PC-9 (cell line): Measurements from ENCODE around the gene SYNPR. TPM values are rescaled to one million over a fixed set of nuclear protein-coding genes. Genes with fewer than 3 reads are reported as not detected.

Experiments
- BruUV-seq: library from RNA; stranded (reverse); fragments of 400-500 nt; replicated peaks from 2 replicates; lab custom pipeline; 2021; lab: Mats Ljungman, UMichigan
- CTCF ChIA-PET: fragments of 300-600 bp; sonication (Branson Sonifier 250); formaldehyde crosslinking; loops from one replicate; lab custom pipeline; 2022; ENCODE audit warnings: antibody characterized with exemption; lab: Charles Lee
- POLR2A ChIA-PET: fragments of 300-600 bp; sonication (Branson Sonifier 250); formaldehyde crosslinking; loops from one replicate; lab custom pipeline; 2022; ENCODE audit warnings: antibody characterized with exemption; ENCODE audit not compliant: unreplicated experiment; lab: Charles Lee
- DNase-seq, 2 experiments: peaks; one replicate each; pipeline versions ENCODE4 v3.0.0 to v3.0.0-alpha.2; 2015 to 2022; ENCODE audit warnings: mixed read lengths in 1 of 2
- H2AFZ ChIP-seq: fragments of 200-600 bp; sonication (generic); 2 replicates; pipeline ENCODE4 v1.8.1; 2017; ENCODE audit warnings: antibody characterized with exemption
- H3F3A ChIP-seq: fragments of 200-600 bp; sonication (generic); 2 replicates; pipeline ENCODE4 v1.8.1; 2017; ENCODE audit warnings: antibody characterized with exemption, mild to moderate bottlenecking, low read depth; ENCODE audit not compliant: insufficient read depth
- H3K27ac ChIP-seq: fragments of 200-600 bp; sonication (generic); 2 replicates; pipeline ENCODE4 v1.6.1; 2016; ENCODE audit warnings: mixed run types
- H3K27me3 ChIP-seq: fragments of 200-600 bp; sonication (generic); 2 replicates; pipeline ENCODE4 v1.6.1; 2016; ENCODE audit warnings: low read depth, mixed run types; ENCODE audit not compliant: insufficient read depth
- H3K36me3 ChIP-seq: fragments of 200-600 bp; sonication (generic); 2 replicates; pipeline ENCODE4 v1.6.1; 2016; ENCODE audit warnings: low read depth, mixed run types
- H3K4me1 ChIP-seq: fragments of 200-600 bp; sonication (generic); replicated peaks from 2 replicates; pipeline ENCODE4 v1.6.1; 2016; ENCODE audit warnings: mixed run types; ENCODE audit not compliant: insufficient read depth
- H3K4me2 ChIP-seq: fragments of 200-600 bp; sonication (generic); 2 replicates; pipeline ENCODE4 v1.6.1; 2017; ENCODE audit warnings: mixed run types
- H3K4me3 ChIP-seq: fragments of 200-600 bp; sonication (generic); 2 replicates; pipeline ENCODE4 v1.6.1; 2016; ENCODE audit warnings: mixed run types
- H3K79me2 ChIP-seq: fragments of 200-600 bp; sonication (generic); 2 replicates; pipeline ENCODE4 v1.6.1; 2017; ENCODE audit warnings: low read depth, mixed run types
- H3K9me2 ChIP-seq: fragments of 200-600 bp; sonication (generic); 2 replicates; pipeline ENCODE4 v1.8.1; 2017; ENCODE audit warnings: mild to moderate bottlenecking; ENCODE audit not compliant: insufficient read depth
- H3K9me3 ChIP-seq: fragments of 200-600 bp; sonication (generic); 2 replicates; pipeline ENCODE4 v1.8.1; 2016; ENCODE audit warnings: low read depth; ENCODE audit not compliant: insufficient read depth
- H4K20me1 ChIP-seq: fragments of 200-600 bp; sonication (generic); 2 replicates; pipeline ENCODE4 v1.8.1; 2017; ENCODE audit not compliant: insufficient read depth
- EZH2 ChIP-seq: fragments of 200-600 bp; sonication (generic); IDR thresholded peaks from 2 replicates; pipeline ENCODE4 v1.8.0; 2017; ENCODE audit warnings: antibody characterized with exemption, low read depth
- intact Hi-C: fragments of 100-400 bp; cut with micrococcal nuclease; formaldehyde crosslinking; loops from one replicate; pipeline ENCODE4 v1.10.0; 2022; ENCODE audit not compliant: unreplicated experiment
- total RNA-seq: library from RNA; stranded (reverse); gene quantifications from 2 replicates; pipeline ENCODE4 v1.2.3, GENCODE V29; 2021
- TF ChIP-seq, protein P1 (sequence below): fragments of 200-600 bp; sonication (generic); conservative IDR thresholded peaks from 2 replicates; pipeline ENCODE4 v1.6.1; 2017; ENCODE audit warnings: mixed run types, antibody characterized with exemption, mild to moderate bottlenecking, moderate library complexity

The SYNPR gene
- total RNA-seq, 1 experiment from 2014 or later, result not detected

DNA sequence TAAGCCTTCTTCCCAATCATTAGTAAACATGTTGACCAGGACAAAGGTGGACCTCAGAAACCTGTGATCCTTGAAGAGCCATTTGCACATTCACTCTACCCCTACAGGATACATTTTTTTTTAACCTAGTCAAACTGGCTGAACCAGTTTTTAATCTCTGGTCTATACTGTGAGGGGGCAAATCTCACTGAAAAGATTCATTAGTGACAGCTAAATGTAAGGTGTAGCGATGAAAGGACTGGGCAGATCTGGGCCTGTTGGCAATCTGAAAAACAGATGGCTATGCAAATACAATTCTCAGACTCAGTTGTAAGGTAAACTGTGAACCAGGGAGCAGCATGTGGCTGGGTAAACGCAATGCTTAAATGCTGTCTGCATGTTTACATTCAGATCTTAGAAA, 298.7 kb downstream of the SYNPR start:
- no peak overlapping the region for H3K4me2 ChIP-seq
- H3K79me2 ChIP-seq, result no peaks in the 10 kb centered on the region
- H3K36me3 ChIP-seq, result no peaks in the 10 kb centered on the region
- no peaks in the 10 kb centered on the region for H3F3A ChIP-seq
- peak in 1 of 2 experiments; percentile 58 for DNase-seq
- POLR2A ChIA-PET, result interaction anchor here (0.7 kb wide), 1 partner anchor 643 kb away, joined by 4 read pairs; no protein-coding TSS in a partner anchor
- intact Hi-C loops, result no loop called here
- CTCF ChIA-PET, result no interaction called here
- TF ChIP-seq, protein P1, sequence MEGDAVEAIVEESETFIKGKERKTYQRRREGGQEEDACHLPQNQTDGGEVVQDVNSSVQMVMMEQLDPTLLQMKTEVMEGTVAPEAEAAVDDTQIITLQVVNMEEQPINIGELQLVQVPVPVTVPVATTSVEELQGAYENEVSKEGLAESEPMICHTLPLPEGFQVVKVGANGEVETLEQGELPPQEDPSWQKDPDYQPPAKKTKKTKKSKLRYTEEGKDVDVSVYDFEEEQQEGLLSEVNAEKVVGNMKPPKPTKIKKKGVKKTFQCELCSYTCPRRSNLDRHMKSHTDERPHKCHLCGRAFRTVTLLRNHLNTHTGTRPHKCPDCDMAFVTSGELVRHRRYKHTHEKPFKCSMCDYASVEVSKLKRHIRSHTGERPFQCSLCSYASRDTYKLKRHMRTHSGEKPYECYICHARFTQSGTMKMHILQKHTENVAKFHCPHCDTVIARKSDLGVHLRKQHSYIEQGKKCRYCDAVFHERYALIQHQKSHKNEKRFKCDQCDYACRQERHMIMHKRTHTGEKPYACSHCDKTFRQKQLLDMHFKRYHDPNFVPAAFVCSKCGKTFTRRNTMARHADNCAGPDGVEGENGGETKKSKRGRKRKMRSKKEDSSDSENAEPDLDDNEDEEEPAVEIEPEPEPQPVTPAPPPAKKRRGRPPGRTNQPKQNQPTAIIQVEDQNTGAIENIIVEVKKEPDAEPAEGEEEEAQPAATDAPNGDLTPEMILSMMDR, result no peak
- TF ChIP-seq EZH2, result no peak
- no peak overlapping the region for H3K4me3 ChIP-seq
- H4K20me1 ChIP-seq, result no peaks in the 10 kb centered on the region
- no TSS peak for BruUV-seq
- H2AFZ ChIP-seq, result no peak overlapping the region
- no peaks in the 10 kb centered on the region for H3K9me2 ChIP-seq
- H3K9me3 ChIP-seq, result no peaks in the 10 kb centered on the region
- no peaks in the 10 kb centered on the region for H3K4me1 ChIP-seq
- no peaks in the 10 kb centered on the region for H3K27me3 ChIP-seq
- H3K27ac ChIP-seq, result no peak overlapping the region

DNA sequence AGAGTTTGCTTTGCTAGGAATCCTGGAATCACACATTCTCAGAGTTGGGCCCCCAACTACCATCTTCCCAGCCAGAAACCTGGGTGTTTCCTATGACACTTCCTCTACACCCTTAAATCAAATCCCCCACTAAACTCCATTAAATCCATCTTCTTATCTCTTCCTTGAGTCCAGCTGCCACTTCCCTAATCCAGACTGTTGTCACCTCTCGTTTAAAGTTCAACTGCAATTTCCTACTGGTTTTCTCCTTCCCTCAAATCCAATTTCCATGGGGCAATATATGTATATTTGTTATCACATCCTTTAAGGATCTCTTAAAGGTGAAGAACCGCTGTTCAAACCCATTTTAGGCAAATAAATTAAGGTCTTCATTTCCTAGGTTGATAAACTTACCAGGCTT, 300.8 kb downstream of the SYNPR start:
- no peaks in the 10 kb centered on the region for H3K36me3 ChIP-seq
- CTCF ChIA-PET, result no interaction called here
- no peak for DNase-seq
- TF ChIP-seq EZH2, result no peak
- TF ChIP-seq, protein P1, result no peak
- H3K9me2 ChIP-seq, result no peaks in the 10 kb centered on the region
- H3K4me1 ChIP-seq, result no peaks in the 10 kb centered on the region
- H3K27me3 ChIP-seq, result no peaks in the 10 kb centered on the region
- H2AFZ ChIP-seq, result no peak overlapping the region
- H3K79me2 ChIP-seq, result no peaks in the 10 kb centered on the region
- H3K4me3 ChIP-seq, result no peak overlapping the region
- intact Hi-C loops, result no loop called here
- H3K27ac ChIP-seq, result no peak overlapping the region
- POLR2A ChIA-PET, result interaction anchor here (0.6 kb wide), 1 partner anchor 412 kb away, joined by 3 read pairs; no protein-coding TSS in a partner anchor
- H3F3A ChIP-seq, result no peaks in the 10 kb centered on the region
- no peak overlapping the region for H3K4me2 ChIP-seq
- no peaks in the 10 kb centered on the region for H3K9me3 ChIP-seq
- BruUV-seq, result no TSS peak
- no peaks in the 10 kb centered on the region for H4K20me1 ChIP-seq

DNA sequence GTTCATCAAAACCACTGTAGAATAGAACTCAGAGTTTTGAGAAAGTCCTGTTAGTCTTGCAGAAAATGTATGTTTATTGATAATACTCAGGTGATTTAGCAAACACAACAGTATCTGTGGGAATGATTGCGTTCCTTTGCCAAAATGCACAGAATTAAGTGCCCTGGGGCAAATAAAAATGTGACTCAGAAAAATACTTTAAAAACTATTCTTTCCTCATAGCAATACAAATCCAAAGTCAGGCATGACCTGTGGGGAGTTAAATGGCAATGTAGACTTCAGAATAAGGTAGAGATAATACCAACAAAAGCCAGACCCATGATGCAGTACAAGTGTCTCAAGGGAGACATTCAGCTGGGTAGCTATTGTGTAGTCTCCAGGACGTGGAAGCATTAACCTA, 302.0 kb downstream of the SYNPR start:
- ChIA-PET POLR2A (no interaction called here), CTCF (no interaction called here)
- Histone ChIP-seq H3K79me2 (no peaks in the 10 kb centered on the region), H2AFZ (no peak overlapping the region), H3K9me3 (no peaks in the 10 kb centered on the region), H3K27ac (no peak overlapping the region), H3K27me3 (no peaks in the 10 kb centered on the region), H3K4me3 (no peak overlapping the region), H3F3A (no peaks in the 10 kb centered on the region), H3K4me2 (peak overlapping the region; percentile 12; the same call in 1 of the 2 replicates), H3K36me3 (no peaks in the 10 kb centered on the region), H4K20me1 (no peaks in the 10 kb centered on the region), H3K4me1 (no peaks in the 10 kb centered on the region), H3K9me2 (no peaks in the 10 kb centered on the region)
- DNase-seq, result peak in 1 of 2 experiments; percentile 45
- intact Hi-C loops, result no loop called here
- TF ChIP-seq, protein P1, result no peak
- no peak for TF ChIP-seq EZH2
- BruUV-seq, result no TSS peak
